K562 (cell line): ENCODE measurements around the gene C14orf180. TPM values are rescaled to one million over a fixed set of nuclear protein-coding genes. Genes with fewer than 3 reads are reported as not detected.

ENCODE experiments used
- ATAC-seq: fragments of 200-7000 bp; cut with Tn5 transposase; 3 replicates; pipeline ENCODE4 v1.9.1; 2020; ENCODE audit warnings: moderate library complexity
- BruUV-seq: library from RNA; stranded (reverse); fragments of 400-500 nt; replicated peaks from 2 replicates; lab custom pipeline; 2021; lab: Mats Ljungman, UMichigan
- CTCF ChIA-PET: fragments of 300-600 bp; formaldehyde crosslinking; extraction: SDS; loops from one replicate; lab custom pipeline; 2021; ENCODE audit warnings: low intra/inter-chr PET ratio; lab: Yijun Ruan, JAX
- POLR2A ChIA-PET: fragments of 300-600, 350-650 bp; sonication (Branson Sonifier 250); formaldehyde crosslinking; extraction: SDS; loops from one replicate; lab custom pipeline; 2021; ENCODE audit warnings: antibody characterized with exemption, inconsistent platforms; lab: Yijun Ruan, JAX
- DNase-seq, 4 experiments: peaks; one replicate each; pipeline versions ENCODE4 v3.0.0 to v3.0.0-alpha.2; 2011 to 2018; ENCODE audit warnings: low spot score in 3 of 4, mixed read lengths in 3 of 4; ENCODE audit errors: extremely low read depth in 1 of 4
- FAIRE-seq: peaks from 2 replicates; lab custom pipeline; 2011; peaks lifted over from hg19 to GRCh38; lab: Jason Lieb, UNC
- H2AFZ ChIP-seq: 2 replicates; pipeline ENCODE4 v1.6.0; 2011; ENCODE audit warnings: low read depth, low read length, control low read depth, inconsistent platforms
- H3K27ac ChIP-seq: fragments of 200-600 bp; 3 replicates; pipeline ENCODE4 v1.8.0; 2011; ENCODE audit warnings: low read depth, mild to moderate bottlenecking, control low read depth, inconsistent platforms, low read length, moderate library complexity, mixed read lengths; ENCODE audit errors: extremely low read depth
- H3K27me3 ChIP-seq, 2 experiments: fragments of 300-600 bp in 1 of 2; 2 replicates in 1 of 2; 3 replicates in 1 of 2; pipeline versions ENCODE4 v1.6.0 to v1.8.0; 2011; ENCODE audit warnings: inconsistent platforms in 2 of 2, low read length in 2 of 2, mild to moderate bottlenecking in 1 of 2, mixed read lengths in 1 of 2, moderate library complexity in 1 of 2; ENCODE audit not compliant: control insufficient read depth in 2 of 2, insufficient read depth in 2 of 2
- H3K36me3 ChIP-seq: fragments of 300-600 bp; 3 replicates; pipeline ENCODE4 v1.8.0; 2011; ENCODE audit warnings: mild to moderate bottlenecking, low read length, inconsistent platforms; ENCODE audit not compliant: control insufficient read depth, insufficient read depth
- H3K4me1 ChIP-seq, 2 experiments: fragments of 200-600 bp in 1 of 2; replicated peaks in 1 of 2; 2 replicates in 1 of 2; 3 replicates in 1 of 2; pipeline versions ENCODE4 v1.5.1 to v1.8.0; 2011; ENCODE audit warnings: inconsistent platforms in 2 of 2, low read length in 2 of 2, mild to moderate bottlenecking in 1 of 2, mixed read lengths in 1 of 2, moderate library complexity in 1 of 2; ENCODE audit not compliant: control insufficient read depth in 2 of 2, insufficient read depth in 2 of 2
- H3K4me2 ChIP-seq: 2 replicates; pipeline ENCODE4 v1.6.1; 2011; ENCODE audit warnings: low read length, control low read depth, inconsistent platforms, mixed read lengths; ENCODE audit not compliant: insufficient read depth
- H3K4me3 ChIP-seq: fragments of 200-600 bp; sonication (generic), shearing (Covaris generic); 2 replicates; pipeline ENCODE4 v1.5.1; 2016; ENCODE audit warnings: control low read depth, inconsistent platforms
- H3K79me2 ChIP-seq: fragments of 200-600 bp; 3 replicates; pipeline ENCODE4 v1.8.0; 2011; ENCODE audit warnings: low read length, inconsistent platforms; ENCODE audit not compliant: control insufficient read depth, insufficient read depth
- H3K9ac ChIP-seq, 2 experiments: 2 replicates each; pipeline versions ENCODE4 v1.6.0 to v1.6.1; 2011; ENCODE audit warnings: low read depth in 2 of 2, low read length in 2 of 2, control low read depth in 1 of 2, inconsistent platforms in 1 of 2, mild to moderate bottlenecking in 1 of 2, mixed read lengths in 1 of 2; ENCODE audit not compliant: insufficient read depth in 1 of 2
- H3K9me1 ChIP-seq: one replicate; pipeline ENCODE4 v1.6.0; 2011; ENCODE audit warnings: inconsistent platforms, mild to moderate bottlenecking, low read length, moderate library complexity; ENCODE audit not compliant: control insufficient read depth, insufficient read depth
- H3K9me3 ChIP-seq: replicated peaks from 2 replicates; pipeline ENCODE4 v1.5.1; 2011; ENCODE audit warnings: low read depth, low read length, inconsistent platforms; ENCODE audit not compliant: control insufficient read depth, insufficient read depth
- H4K20me1 ChIP-seq: replicated peaks from 2 replicates; pipeline ENCODE4 v1.6.1; 2011; ENCODE audit warnings: low read length, inconsistent platforms, mixed read lengths; ENCODE audit not compliant: control insufficient read depth, insufficient read depth
- HMGXB4 ChIP-seq: sonication (generic); formaldehyde crosslinking; IDR thresholded peaks from 2 replicates; pipeline ENCODE4 v1.8.1; 2023; ENCODE audit warnings: mild to moderate bottlenecking, missing genetic modification reagents
- IRF2 ChIP-seq: sonication (generic); formaldehyde crosslinking; IDR thresholded peaks from 2 replicates; pipeline ENCODE4 v1.8.1; 2022; ENCODE audit warnings: mild to moderate bottlenecking, missing genetic modification reagents
- MBD2 ChIP-seq: sonication (generic); IDR thresholded peaks from 2 replicates; pipeline ENCODE4 v1.6.1; 2016; ENCODE audit warnings: low read depth, borderline replicate concordance
- MGA ChIP-seq: fragments of 450-650 bp; IDR thresholded peaks from 2 replicates; pipeline ENCODE4 v1.6.1; 2016; ENCODE audit warnings: mild to moderate bottlenecking, moderate library complexity
- ZBTB26 ChIP-seq: fragments of 450-650 bp; formaldehyde crosslinking; IDR thresholded peaks from 2 replicates; pipeline ENCODE4 v1.4.0; 2022; ENCODE audit warnings: missing genetic modification characterization
- ZFP30 ChIP-seq: fragments of 250-450 bp; sonication (Bioruptor Pico); IDR thresholded peaks from 2 replicates; pipeline ENCODE4 v1.8.0; 2022; ENCODE audit warnings: moderate library complexity, mild to moderate bottlenecking, inconsistent platforms, borderline replicate concordance
- WGBS: fragments of 100-300 bp; shearing (Covaris generic); methylation state at CpG from one replicate; pipeline ENCODE4 v1.1.6; 2016; ENCODE audit warnings: low coverage, mixed read lengths; ENCODE audit not compliant: insufficient coverage; ENCODE audit errors: missing lambda C conversion rate; 5-methylcytosine and 5-hydroxymethylcytosine counted together
- in situ Hi-C: fragments of 300-500 bp; cut with MboI; formaldehyde crosslinking; loops from 4 replicates; pipeline ENCODE4 v1.15.0; 2018; ENCODE audit warnings: inconsistent platforms, mixed read lengths
- intact Hi-C: fragments of 100-400 bp; cut with micrococcal nuclease; formaldehyde crosslinking; loops from 2 replicates; pipeline ENCODE4 v1.14.2; 2022
- polyA plus RNA-seq, 8 experiments: library from polyadenylated mRNA; depleted of rRNA in 4 of 8; stranded (reverse) in 5 of 8; unstranded in 3 of 8; fragments of >200 nt; fragmentation: Nextera tagmentation in 2 of 8; fragmentation: Illumina TruSeq in 1 of 8; extraction: Ambion mirVana in 2 of 8; extraction: Trizol in 1 of 8; gene quantifications; 2 replicates each; pipeline versions ENCODE4 v1.2.1 to v1.2.3, GENCODE V29; 2011 to 2014; ENCODE audit warnings: inconsistent platforms in 1 of 8, missing spikeins in 1 of 8
- total RNA-seq, 7 experiments: library from RNA; depleted of rRNA in 6 of 7; stranded (reverse); fragments of >200 nt in 6 of 7; fragmentation: Illumina TruSeq in 2 of 7; extraction: Trizol in 2 of 7; gene quantifications; 2 replicates each; pipeline versions ENCODE4 v1.2.1 to v1.2.3, GENCODE V29; 2011 to 2021; ENCODE audit warnings: low replicate concordance in 1 of 7

The C14orf180 gene
- total and polyA plus RNA-seq, 9 of the 15 experiments (the other 6 are each of a cell fraction or from before 2014, with no cell fraction given): not detected

- BruUV-seq: no TSS peak
- Histone ChIP-seq H3K4me2 (no peak overlapping the region), H3K9ac (no peak overlapping the region), H2AFZ (no peak overlapping the region), H3K79me2 (no peaks in the 10 kb centered on the region), H3K27ac (no peak overlapping the region), H4K20me1 (no peaks in the 10 kb centered on the region; the same call in none of the 2 replicates), H3K9me3 (no peaks in the 10 kb centered on the region), H3K27me3 (peaks cover 0 to 34% of the 10 kb centered on the region in 2 experiments; a peak in 4 of 5 replicates), H3K4me3 (no peak overlapping the region), H3K36me3 (no peaks in the 10 kb centered on the region), H3K4me1 (no peaks in the 10 kb centered on the region), H3K9me1 (no peaks in the 10 kb centered on the region)
- FAIRE-seq: no peak
- in situ Hi-C loops (no loop called here), intact Hi-C loops (no loop called here)
- DNase-seq: no peak
- ATAC-seq: no peak
- WGBS: 3% methylated on average over 12 of the region's 19 CpGs
- CTCF ChIA-PET: no interaction called here
- POLR2A ChIA-PET: no interaction called here
- TF ChIP-seq HMGXB4 (CRISPR knock-in tag) (no peak), IRF2 (no peak), MGA (no peak), ZFP30 (no peak), ZBTB26 (CRISPR knock-in tag) (no peak), MBD2 (no peak)
Observed at GRCh38 chr14:104546591-104547309, 32.8 kb upstream of the C14orf180 start.
